ENCODE data around the gene TMEM209.

DNA sequence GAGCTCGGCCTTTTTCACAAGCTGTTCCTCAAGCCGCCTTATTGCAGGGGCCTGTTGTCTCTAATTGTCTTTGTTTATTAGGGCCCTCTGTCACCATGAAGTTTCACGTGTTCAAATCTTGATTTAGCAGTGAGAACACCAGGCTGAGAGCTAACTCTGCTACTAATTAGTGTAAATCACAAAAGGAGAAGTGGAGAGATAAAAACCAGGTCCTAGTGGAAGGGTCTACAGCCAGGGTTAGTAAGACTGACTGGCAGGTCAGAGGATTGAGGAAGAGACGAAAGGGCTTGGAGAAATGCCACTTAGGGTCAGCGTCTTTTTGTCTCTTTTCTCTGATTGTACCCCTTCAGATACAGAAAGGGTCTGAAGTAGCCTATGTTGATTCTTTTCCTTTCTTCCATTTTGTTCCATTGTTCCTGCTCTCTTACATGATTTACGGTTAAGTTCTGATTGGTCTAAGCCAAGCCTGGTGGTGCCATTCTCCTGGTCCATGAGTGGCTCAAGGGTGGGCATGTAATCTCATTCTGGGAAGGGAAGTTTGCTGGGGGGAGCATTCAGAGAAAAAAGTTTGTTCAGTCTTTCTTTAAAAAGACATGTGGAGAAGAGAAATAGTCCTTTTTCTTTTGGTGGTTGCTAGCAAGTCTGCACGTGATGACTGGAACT lies 23.8 kb upstream of the TMEM209 start:
- no peak for TF ChIP-seq CTCF (IDR thresholded peaks at IDR 0.05; ENCODE audit: low read depth, low read length, poor library complexity, severe bottlenecking)
- no peak for TF ChIP-seq EZH2phosphoT487 (IDR thresholded peaks at IDR 0.05; ENCODE audit: borderline replicate concordance, low read length)
